GM21576 (cell line): Measurements from ENCODE around the gene NECTIN2.
"Not testable (repeated sequence)": the region's sequence is repeated elsewhere in the genome, so short reads cannot be mapped to it uniquely, and the experiment has no call there.

ENCODE experiments used
- ATAC-seq: cut with Tn5 transposase; IDR thresholded peaks from one replicate; pipeline ENCODE4 v1.9.1; 2021; ENCODE audit warnings: mild to moderate bottlenecking, moderate library complexity; ENCODE audit not compliant: unreplicated experiment

Gene NECTIN2

GRCh38 chr19:44816301-44816700 lies 29.8 kb upstream of the NECTIN2 start:
- ATAC-seq, result no peak

GRCh38 chr19:44817725-44818465 lies 28.2 kb upstream of the NECTIN2 start:
- ATAC-seq, result no peak

DNA sequence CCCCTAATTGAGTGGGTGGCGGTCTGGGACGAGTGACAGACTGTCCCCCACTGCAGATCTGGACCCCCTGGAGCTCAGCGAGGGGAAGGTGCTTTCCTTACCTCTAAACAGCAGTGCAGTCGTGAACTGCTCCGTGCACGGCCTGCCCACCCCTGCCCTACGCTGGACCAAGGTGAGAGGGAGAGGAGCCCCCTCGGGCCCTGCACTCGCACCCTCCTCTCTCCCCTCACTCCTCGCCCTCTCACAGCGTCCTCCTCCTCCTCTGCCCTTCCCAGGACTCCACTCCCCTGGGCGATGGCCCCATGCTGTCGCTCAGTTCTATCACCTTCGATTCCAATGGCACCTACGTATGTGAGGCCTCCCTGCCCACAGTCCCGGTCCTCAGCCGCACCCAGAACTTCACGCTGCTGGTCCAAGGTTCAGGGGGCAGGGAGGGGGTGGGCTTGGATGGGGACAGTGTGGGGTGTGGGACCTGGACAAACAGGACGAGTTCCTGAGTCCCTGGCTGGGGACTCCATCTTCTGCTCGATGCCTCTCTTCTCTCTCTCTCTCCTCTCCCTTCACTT lies 27.5 kb upstream of the NECTIN2 start:
- no peak for ATAC-seq

- ATAC-seq, result no peak
Measured at GRCh38 chr19:44819246-44819832, 26.8 kb upstream of the NECTIN2 start.

DNA sequence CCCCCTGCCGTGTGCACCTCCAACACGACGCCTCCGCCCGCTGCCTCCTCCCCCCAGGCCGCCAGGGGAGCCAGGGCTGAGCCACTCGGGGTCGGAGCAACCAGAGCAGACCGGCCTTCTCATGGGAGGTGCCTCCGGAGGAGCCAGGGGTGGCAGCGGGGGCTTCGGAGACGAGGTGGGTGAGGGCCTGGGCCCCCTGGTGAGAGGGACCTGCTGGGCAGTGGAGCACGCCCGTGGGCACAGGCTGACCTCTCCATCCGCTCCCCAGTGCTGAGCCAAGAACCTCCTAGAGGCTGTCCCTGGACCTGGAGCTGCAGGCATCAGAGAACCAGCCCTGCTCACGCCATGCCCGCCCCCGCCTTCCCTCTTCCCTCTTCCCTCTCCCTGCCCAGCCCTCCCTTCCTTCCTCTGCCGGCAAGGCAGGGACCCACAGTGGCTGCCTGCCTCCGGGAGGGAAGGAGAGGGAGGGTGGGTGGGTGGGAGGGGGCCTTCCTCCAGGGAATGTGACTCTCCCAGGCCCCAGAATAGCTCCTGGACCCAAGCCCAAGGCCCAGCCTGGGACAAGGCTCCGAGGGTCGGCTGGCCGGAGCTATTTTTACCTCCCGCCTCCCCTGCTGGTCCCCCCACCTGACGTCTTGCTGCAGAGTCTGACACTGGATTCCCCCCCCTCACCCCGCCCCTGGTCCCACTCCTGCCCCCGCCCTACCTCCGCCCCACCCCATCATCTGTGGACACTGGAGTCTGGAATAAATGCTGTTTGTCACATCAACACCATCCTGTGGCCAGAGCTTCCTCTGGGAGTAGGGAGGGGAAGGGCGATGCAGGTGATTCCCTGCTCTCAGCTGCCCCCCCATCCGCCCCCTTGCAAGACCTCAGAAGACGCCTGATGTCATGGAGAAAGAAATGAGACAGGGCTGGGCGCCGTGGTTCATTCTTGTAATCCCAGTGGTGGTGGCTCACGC lies 25.2 kb upstream of the NECTIN2 start:
- no peak for ATAC-seq

DNA sequence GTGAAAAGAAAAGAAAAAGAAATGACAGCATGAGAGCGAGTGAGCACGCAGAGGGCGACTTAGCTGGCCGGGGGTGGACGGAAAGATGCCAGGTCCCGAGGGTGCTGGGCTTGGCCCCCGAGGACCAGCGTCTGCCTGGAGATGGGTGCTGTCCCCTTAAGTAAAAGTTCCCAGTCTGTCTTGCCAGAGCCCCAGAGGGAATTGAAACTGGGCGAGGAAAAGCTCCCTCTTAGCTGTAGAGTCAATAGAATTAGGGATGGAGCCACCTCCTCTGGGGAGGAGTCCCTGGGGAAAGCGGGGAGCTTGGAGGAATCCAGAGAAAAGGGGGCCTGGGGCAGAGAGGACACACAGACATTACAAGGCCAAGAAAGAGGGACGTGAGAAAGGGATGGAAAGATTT lies 23.9 kb upstream of the NECTIN2 start:
- no peak for ATAC-seq

- no peak for ATAC-seq
Measured at GRCh38 chr19:44822670-44823372, 23.3 kb upstream of the NECTIN2 start.

DNA sequence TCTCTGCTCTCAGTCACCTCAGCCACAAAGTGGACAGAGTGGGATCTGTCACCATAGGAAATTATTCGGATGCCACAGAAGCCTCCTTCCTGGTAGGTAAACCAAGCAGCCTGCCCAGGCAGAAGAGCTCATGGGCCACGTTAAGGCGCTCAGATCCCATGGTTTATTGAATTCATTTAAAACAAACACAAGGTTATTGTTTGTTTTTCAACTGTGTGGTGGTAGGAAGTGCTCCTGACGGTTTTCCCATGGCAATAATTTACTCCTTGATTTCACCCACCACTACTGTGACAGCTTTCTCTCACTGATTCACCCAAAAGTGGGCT lies 22.8 kb upstream of the NECTIN2 start:
- no peak for ATAC-seq

GRCh38 chr19:44824761-44825160 lies 21.3 kb upstream of the NECTIN2 start:
- no peak for ATAC-seq

DNA sequence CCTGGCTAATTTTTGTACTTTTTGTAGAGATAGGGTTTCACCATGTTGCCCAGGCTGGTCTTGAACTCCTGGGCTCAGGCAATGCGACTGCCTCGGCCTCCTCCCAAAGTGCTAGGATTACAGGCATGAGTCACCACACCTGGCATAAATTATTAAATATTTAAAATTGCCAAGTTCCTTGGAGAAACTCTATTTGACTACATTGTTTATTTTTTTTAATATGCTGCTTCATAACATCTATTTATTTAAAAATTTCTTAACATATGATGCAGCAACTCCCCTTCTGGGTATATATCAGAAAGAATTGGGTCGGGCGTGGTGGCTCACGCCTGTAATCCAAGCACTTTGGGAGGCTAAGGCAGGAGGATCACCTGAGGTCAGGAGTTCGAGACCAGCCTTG lies 13.2 kb upstream of the NECTIN2 start:
- ATAC-seq, result not testable (repeated sequence)

- ATAC-seq, result not testable (repeated sequence)
Measured at GRCh38 chr19:44834399-44834798, 11.7 kb upstream of the NECTIN2 start.

- no peak for ATAC-seq
Measured at GRCh38 chr19:44839276-44839675, 6.8 kb upstream of the NECTIN2 start.

GRCh38 chr19:44840811-44841210 lies 5.3 kb upstream of the NECTIN2 start:
- no peak for ATAC-seq

DNA sequence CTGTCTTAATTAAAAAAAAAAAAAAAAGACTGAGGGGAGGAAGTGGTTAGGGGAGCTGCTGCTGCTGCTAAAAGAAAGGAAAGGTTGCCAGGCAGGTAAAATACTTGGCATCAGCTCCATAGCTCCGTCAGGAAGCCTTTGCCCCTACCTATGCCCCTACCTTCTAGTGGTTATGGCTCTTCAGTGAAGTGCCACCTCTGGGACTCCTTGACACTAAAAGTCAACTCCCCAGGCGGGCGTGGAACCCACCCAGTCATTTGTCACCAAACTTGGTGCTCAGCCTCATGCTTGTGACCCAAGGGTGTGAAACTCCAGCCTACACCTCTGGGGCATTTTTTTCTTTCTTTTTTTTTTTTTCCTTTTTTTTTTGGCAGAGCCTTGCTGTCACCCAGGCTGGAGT lies 4.9 kb upstream of the NECTIN2 start:
- no peak for ATAC-seq

DNA sequence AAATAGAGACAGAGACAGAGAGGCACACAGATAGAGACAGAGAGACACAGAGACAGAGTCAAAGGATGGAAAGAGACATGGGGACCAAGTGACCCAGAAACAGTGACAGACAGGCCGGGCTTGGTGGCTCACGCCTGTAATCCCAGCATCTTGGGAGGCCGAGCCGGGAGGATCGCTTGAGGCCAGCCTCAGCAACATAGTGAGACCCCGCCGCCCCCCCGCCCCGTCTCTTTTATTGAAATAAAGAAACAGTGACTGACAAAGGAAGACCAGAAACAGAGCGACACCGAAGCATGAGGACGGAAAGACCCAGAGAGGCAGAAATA lies 848 bp upstream of the NECTIN2 start:
- no peak for ATAC-seq

GRCh38 chr19:44846455-44847143 lies 502 bp downstream of the NECTIN2 start:
- no peak for ATAC-seq

DNA sequence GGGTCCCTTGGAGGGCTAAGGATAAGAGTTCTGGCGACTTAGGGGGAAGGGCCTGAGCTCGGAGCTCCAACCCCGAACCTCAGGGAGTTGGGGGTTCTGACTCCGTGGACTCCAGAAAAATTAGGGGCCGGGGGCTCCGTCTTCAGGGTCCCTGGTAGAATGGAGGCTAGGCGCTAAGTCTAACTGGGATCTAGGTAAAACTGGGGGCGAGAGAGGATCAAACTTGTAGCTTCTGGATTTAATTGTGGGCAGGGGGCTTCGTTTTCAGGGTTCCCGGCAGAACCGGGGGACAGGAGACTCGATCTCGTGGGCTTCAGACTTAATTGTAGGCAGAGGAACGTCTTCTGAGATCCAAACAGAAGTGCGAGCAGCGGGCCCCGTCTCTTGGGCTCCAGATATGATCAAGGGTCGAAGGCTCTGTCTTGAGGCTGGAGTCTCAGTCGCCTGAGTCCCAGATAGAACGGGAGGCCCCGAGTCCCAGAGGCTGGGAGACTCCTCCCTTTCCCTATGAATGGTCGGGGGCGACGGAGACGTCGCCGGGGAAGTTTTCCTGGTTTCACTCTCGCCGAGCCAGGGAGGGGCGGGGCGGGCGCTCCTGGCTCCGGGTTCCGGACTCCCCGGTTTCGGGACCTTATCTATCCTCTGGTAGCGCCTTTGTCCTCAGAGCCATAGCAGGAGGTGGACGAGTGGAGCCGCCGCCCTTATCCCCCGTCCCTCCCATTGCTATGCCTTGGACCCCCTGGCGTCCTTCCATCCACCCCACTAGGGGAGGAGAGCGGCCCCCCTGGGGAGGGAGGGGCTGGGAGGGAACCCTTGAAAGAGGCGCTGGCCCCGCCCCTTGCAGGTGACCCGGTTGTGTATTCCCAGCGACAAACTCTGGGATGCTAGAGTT lies 1.3 kb downstream of the NECTIN2 start:
- no peak for ATAC-seq

- no peak for ATAC-seq
Measured at GRCh38 chr19:44848036-44848811, 2.1 kb downstream of the NECTIN2 start.
